GM12891 (cell line): ENCODE data around the gene KLHL25.

Source experiments
- POLR2A ChIP-seq: IDR thresholded peaks from 2 replicates; pipeline ENCODE4 v1.6.1; 2011; ENCODE audit warnings: low read depth, low read length, control low read depth
- POLR2AphosphoS5 ChIP-seq: IDR thresholded peaks from 2 replicates; pipeline ENCODE4 v1.6.1; 2011; ENCODE audit warnings: low read depth, low read length, control low read depth
- TAF1 ChIP-seq: IDR thresholded peaks from 2 replicates; pipeline ENCODE4 v1.6.1; 2011; ENCODE audit warnings: low read depth, low read length, control low read depth

- TF ChIP-seq POLR2A (no peak), TAF1 (no peak), POLR2AphosphoS5 (no peak)
These were observed 49.1 kb downstream of the KLHL25 start for GRCh38 chr15:85745525-85746150.
